BLaER1 treated with 17β-estradiol and CSF1 and Interleukin-3, amounts not matched to agents 10 nM and 100 nM (cell line): ENCODE measurements around the gene ZNF700.
"Not testable (repeated sequence)": the region's sequence is repeated elsewhere in the genome, so short reads cannot be mapped to it uniquely, and the experiment has no call there.

Experiments used
- H3K27ac ChIP-seq, 11 experiments: shearing (Covaris generic); formaldehyde crosslinking; 2 replicates each; pipeline ENCODE4 v1.8.1; 2022
- H3K27me3 ChIP-seq, 11 experiments: shearing (Covaris generic); formaldehyde crosslinking; 2 replicates each; pipeline ENCODE4 v1.8.1; 2022
- H3K36me3 ChIP-seq, 11 experiments: shearing (Covaris generic); formaldehyde crosslinking; 2 replicates each; pipeline ENCODE4 v1.8.1; 2022
- H3K4me1 ChIP-seq, 10 experiments: shearing (Covaris generic); formaldehyde crosslinking; 2 replicates each; pipeline ENCODE4 v1.8.1; 2022
- H3K4me2 ChIP-seq, 11 experiments: shearing (Covaris generic); formaldehyde crosslinking; 2 replicates each; pipeline ENCODE4 v1.8.1; 2022
- H3K4me3 ChIP-seq, 10 experiments: shearing (Covaris generic); formaldehyde crosslinking; 2 replicates each; pipeline ENCODE4 v1.8.1; 2022
- H3K9ac ChIP-seq, 11 experiments: shearing (Covaris generic); formaldehyde crosslinking; 2 replicates each; pipeline ENCODE4 v1.8.1; 2022
- H3K9me3 ChIP-seq, 11 experiments: shearing (Covaris generic); formaldehyde crosslinking; replicated peaks in 1 of 11; 2 replicates each; pipeline ENCODE4 v1.8.1; 2022
- H4K20me1 ChIP-seq, 11 experiments: shearing (Covaris generic); formaldehyde crosslinking; 2 replicates each; pipeline ENCODE4 v1.8.1; 2022
- Cebpa-rat ChIP-seq, 11 experiments: shearing (Covaris generic); IDR thresholded peaks; 2 replicates each; pipeline ENCODE4 v1.8.1; 2022

The ZNF700 gene

GRCh38 chr19:11924886-11925650, at the start of gene ZNF700:
ZNF700 (plus strand) TSS chr19:11925107; CDS start chr19:11925211, 104 bp downstream.
- Histone ChIP-seq H3K36me3 (peaks cover 18 to 33% (median 31%) of the 10 kb centered on the region in 11 experiments), H3K4me1 (peaks cover 18 to 34% (median 23%) of the 10 kb centered on the region in 10 experiments), H3K9me3 (peaks cover 28 to 34% (median 33%) of the 10 kb centered on the region in 11 experiments), H3K27me3 (no peaks in the 10 kb centered on the region), H3K4me2 (peak within 1 kb of the TSS; percentile 86 to 100 (median 96)), H3K9ac (peak within 1 kb of the TSS; percentile 92 to 98 (median 94)), H3K4me3 (peak within 1 kb of the TSS; percentile 77 to 98 (median 92)), H4K20me1 (peaks cover 0 to 7% (median 0%) of the 10 kb centered on the region in 11 experiments; a peak in 5 of 22 replicates), H3K27ac (peak within 1 kb of the TSS; percentile 91 to 98 (median 96))
- no peak for TF ChIP-seq Cebpa-rat (IDR thresholded peaks at IDR 0.05)

- H3K27me3 ChIP-seq: not testable (repeated sequence)
Measured at GRCh38 chr19:11879687-11880266, 45.1 kb upstream of the ZNF700 start.

GRCh38 chr19:11880598-11880997, 44.3 kb upstream of the ZNF700 start:
- Histone ChIP-seq H3K4me3 (no peak overlapping the region), H3K36me3 (no peaks in the 10 kb centered on the region; a peak in 1 of 22 replicates), H3K27me3 (no peaks in the 10 kb centered on the region), H4K20me1 (no peaks in the 10 kb centered on the region; a peak in 2 of 22 replicates), H3K4me1 (peaks cover 0 to 15% (median 2%) of the 10 kb centered on the region in 10 experiments; a peak in 8 of 20 replicates), H3K4me2 (no peak overlapping the region), H3K27ac (no peak overlapping the region), H3K9ac (no peak overlapping the region), H3K9me3 (peaks cover 21 to 31% (median 25%) of the 10 kb centered on the region in 11 experiments)
- TF ChIP-seq Cebpa-rat (IDR thresholded peaks at IDR 0.05): no peak

More at GRCh38 chr19:11879687-11880266, 45.1 kb upstream of the ZNF700 start:
- Histone ChIP-seq H3K9me3 (peaks cover 21 to 27% (median 24%) of the 10 kb centered on the region in 11 experiments), H3K4me3 (peak overlapping the region in 1 of 10 experiments; percentile 28; a peak in 1 of 20 replicates), H3K4me1 (peaks cover 0 to 15% (median 2%) of the 10 kb centered on the region in 10 experiments; a peak in 8 of 20 replicates)
- H3K4me2 ChIP-seq, H3K27ac ChIP-seq, H3K36me3 ChIP-seq, H4K20me1 ChIP-seq, H3K9ac ChIP-seq: not testable (repeated sequence)

- Histone ChIP-seq H3K4me2 (peak overlapping the region in 2 of 11 experiments; percentile 23 to 50; a peak in 1 of 22 replicates), H3K9ac (no peak overlapping the region), H3K4me1 (peaks cover 0 to 15% (median 2%) of the 10 kb centered on the region in 10 experiments; a peak in 8 of 20 replicates), H3K27ac (no peak overlapping the region), H3K36me3 (no peaks in the 10 kb centered on the region; a peak in 1 of 22 replicates), H4K20me1 (no peaks in the 10 kb centered on the region; a peak in 2 of 22 replicates), H3K9me3 (peaks cover 23 to 38% (median 27%) of the 10 kb centered on the region in 11 experiments), H3K4me3 (no peak overlapping the region), H3K27me3 (no peaks in the 10 kb centered on the region)
- TF ChIP-seq Cebpa-rat (IDR thresholded peaks at IDR 0.05): no peak
Measured at GRCh38 chr19:11881151-11881800, 43.6 kb upstream of the ZNF700 start.

- H3K9me3 ChIP-seq: peaks cover 24 to 45% (median 33%) of the 10 kb centered on the region in 11 experiments
- H3K9ac ChIP-seq: 0 out of 22 replicates have a peak overlapping the region, but pooled peaks of 1 of the 11 experiments have one; percentile 19
- no peak overlapping the region for H3K4me3 ChIP-seq
- peaks cover 7 to 19% (median 9%) of the 10 kb centered on the region in 10 experiments; a peak in 16 of 20 replicates for H3K4me1 ChIP-seq
- no peak for TF ChIP-seq Cebpa-rat (IDR thresholded peaks at IDR 0.05)
- no peaks in the 10 kb centered on the region for H3K27me3 ChIP-seq
- no peak overlapping the region for H3K4me2 ChIP-seq
- no peaks in the 10 kb centered on the region; a peak in 2 of 22 replicates for H4K20me1 ChIP-seq
- no peak overlapping the region for H3K27ac ChIP-seq
- H3K36me3 ChIP-seq: no peaks in the 10 kb centered on the region; a peak in 1 of 22 replicates
Measured at GRCh38 chr19:11882606-11883005, 42.3 kb upstream of the ZNF700 start.

GRCh38 chr19:11887234-11887610, 37.7 kb upstream of the ZNF700 start:
- peak overlapping the region; percentile 81 to 98 (median 90) for H3K4me2 ChIP-seq
- no peaks in the 10 kb centered on the region for H4K20me1 ChIP-seq
- H3K9me3 ChIP-seq: peaks cover 23 to 46% (median 33%) of the 10 kb centered on the region in 11 experiments
- no peak for TF ChIP-seq Cebpa-rat (IDR thresholded peaks at IDR 0.05)
- H3K27ac ChIP-seq: peak overlapping the region in 6 of 11 experiments; percentile 21 to 93 (median 86); a peak in 7 of 22 replicates
- H3K4me1 ChIP-seq: peaks cover 19 to 39% (median 30%) of the 10 kb centered on the region in 10 experiments
- H3K9ac ChIP-seq: peak overlapping the region in 9 of 11 experiments; percentile 78 to 93 (median 86); a peak in 14 of 22 replicates
- peak overlapping the region; percentile 68 to 93 (median 83) for H3K4me3 ChIP-seq
- peaks cover 0 to 28% (median 18%) of the 10 kb centered on the region in 11 experiments; a peak in 21 of 22 replicates for H3K36me3 ChIP-seq
- H3K27me3 ChIP-seq: no peaks in the 10 kb centered on the region

GRCh38 chr19:11887611-11888531, 37.0 kb upstream of the ZNF700 start, which contains the start of gene ZNF69:
ZNF69 (plus strand) TSS chr19:11887782; CDS start chr19:11887924, 142 bp downstream.
- Histone ChIP-seq H3K36me3 (peaks cover 4 to 35% (median 25%) of the 10 kb centered on the region in 11 experiments), H3K4me1 (peaks cover 19 to 39% (median 30%) of the 10 kb centered on the region in 10 experiments), H3K4me2 (peak within 1 kb of the TSS; percentile 81 to 98 (median 90)), H3K9ac (peak within 1 kb of the TSS; percentile 78 to 93 (median 85)), H3K27ac (peak within 1 kb of the TSS; percentile 51 to 93 (median 86); a peak in 21 of 22 replicates), H4K20me1 (no peaks in the 10 kb centered on the region), H3K27me3 (no peaks in the 10 kb centered on the region), H3K4me3 (peak within 1 kb of the TSS; percentile 68 to 93 (median 83)), H3K9me3 (peaks cover 30 to 53% (median 39%) of the 10 kb centered on the region in 11 experiments)
- TF ChIP-seq Cebpa-rat (IDR thresholded peaks at IDR 0.05): no peak

- H3K27ac ChIP-seq, H3K9ac ChIP-seq, H4K20me1 ChIP-seq, H3K27me3 ChIP-seq, H3K4me3 ChIP-seq: not testable (repeated sequence)
- Histone ChIP-seq H3K4me1 (peaks cover 19 to 39% (median 30%) of the 10 kb centered on the region in 10 experiments), H3K4me2 (peak overlapping the region in 10 of 11 experiments; percentile 81 to 98 (median 91); a peak in 18 of 22 replicates), H3K9me3 (peaks cover 50 to 73% (median 59%) of the 10 kb centered on the region in 11 experiments), H3K36me3 (peaks cover 24 to 55% (median 45%) of the 10 kb centered on the region in 11 experiments)
Measured at GRCh38 chr19:11889901-11890300, 35.0 kb upstream of the ZNF700 start.
